Vagina (tissue), 2 donors: ENCODE results near the gene LEKR1. TPM values are rescaled to one million over a fixed set of nuclear protein-coding genes. Genes with fewer than 3 reads are reported as not detected.
"Not testable (repeated sequence)": the region's sequence is repeated elsewhere in the genome, so short reads cannot be mapped to it uniquely, and the experiment has no call there.

ENCODE experiments used
- DNase-seq, 2 donors: peaks; one replicate each; pipeline ENCODE4 v3.0.0-alpha.2; 2017; ENCODE audit errors: extremely low spot score in 2 of 2
- H3K27ac ChIP-seq: fragments of 200-600 bp; sonication (generic); one replicate; pipeline ENCODE4 v1.5.1; 2019
- H3K27me3 ChIP-seq: fragments of 200-600 bp; sonication (generic); one replicate; pipeline ENCODE4 v1.5.1; 2019
- H3K36me3 ChIP-seq, 2 donors: fragments of 200-600 bp; sonication (generic); one replicate each; pipeline ENCODE4 v1.5.1; 2017 to 2019
- H3K4me1 ChIP-seq: fragments of 200-600 bp; sonication (generic); one replicate; pipeline ENCODE4 v1.5.1; 2019
- H3K4me3 ChIP-seq, 2 donors: fragments of 200-600 bp; sonication (generic); 1 replicate in 1 of 2; 2 replicates in 1 of 2; pipeline ENCODE4 v1.5.1; 2016 to 2019
- H3K9me3 ChIP-seq: fragments of 200-600 bp; sonication (generic); one replicate; pipeline ENCODE4 v1.5.1; 2019
- POLR2A ChIP-seq, 2 donors: fragments of 450-650 bp; IDR thresholded peaks; one replicate each; pipeline ENCODE4 v1.6.1; 2017; ENCODE audit warnings: antibody characterized with exemption in 2 of 2, mild to moderate bottlenecking in 2 of 2, moderate library complexity in 2 of 2
- POLR2AphosphoS5 ChIP-seq, 2 donors: sonication (generic); formaldehyde crosslinking; IDR thresholded peaks; one replicate each; pipeline ENCODE4 v1.9.0; 2017; ENCODE audit warnings: antibody characterized with exemption in 2 of 2, mild to moderate bottlenecking in 2 of 2, low read depth in 1 of 2; ENCODE audit not compliant: insufficient read depth in 1 of 2
- intact Hi-C: fragments of 100-400 bp; cut with DNase I; formaldehyde crosslinking; loops from one replicate; pipeline ENCODE4 v1.15.1; 2023
- total RNA-seq: library from RNA; depleted of rRNA; stranded (reverse); fragments of >200 nt; gene quantifications from one replicate; pipeline ENCODE4 v1.2.3, GENCODE V29; 2016
- TF ChIP-seq, protein P1 (sequence below), 3 experiments: fragments of 450-650 bp in 2 of 3; fragments of 200-600 bp in 1 of 3; sonication (generic) in 1 of 3; IDR thresholded peaks; one replicate each; pipeline ENCODE4 v1.5.1; 2017 to 2019; ENCODE audit warnings: antibody characterized with exemption in 3 of 3, mild to moderate bottlenecking in 2 of 3, moderate library complexity in 2 of 3

The LEKR1 gene
- total RNA-seq, 1 donor from 2014 or later: not detected

DNA sequence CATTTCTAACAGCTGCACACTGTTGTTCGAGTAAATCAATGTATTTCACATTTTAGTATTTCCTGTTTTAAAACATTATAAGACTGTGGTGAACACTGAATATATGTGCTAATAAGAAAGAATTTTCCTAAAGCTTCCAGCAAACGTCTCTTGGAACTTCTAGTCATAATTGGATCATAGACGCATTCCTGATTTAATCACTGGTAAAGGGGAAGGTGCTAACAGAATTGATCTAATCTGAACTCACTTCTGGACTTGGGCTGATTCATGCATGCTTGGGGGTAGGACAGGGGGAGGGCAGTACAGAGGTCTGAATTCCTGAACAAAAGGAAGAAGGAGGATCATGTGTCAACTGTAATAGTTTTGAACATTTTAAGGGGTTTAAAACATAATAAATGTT is 7.3 kb upstream of the LEKR1 start:
- TF ChIP-seq, protein P1, sequence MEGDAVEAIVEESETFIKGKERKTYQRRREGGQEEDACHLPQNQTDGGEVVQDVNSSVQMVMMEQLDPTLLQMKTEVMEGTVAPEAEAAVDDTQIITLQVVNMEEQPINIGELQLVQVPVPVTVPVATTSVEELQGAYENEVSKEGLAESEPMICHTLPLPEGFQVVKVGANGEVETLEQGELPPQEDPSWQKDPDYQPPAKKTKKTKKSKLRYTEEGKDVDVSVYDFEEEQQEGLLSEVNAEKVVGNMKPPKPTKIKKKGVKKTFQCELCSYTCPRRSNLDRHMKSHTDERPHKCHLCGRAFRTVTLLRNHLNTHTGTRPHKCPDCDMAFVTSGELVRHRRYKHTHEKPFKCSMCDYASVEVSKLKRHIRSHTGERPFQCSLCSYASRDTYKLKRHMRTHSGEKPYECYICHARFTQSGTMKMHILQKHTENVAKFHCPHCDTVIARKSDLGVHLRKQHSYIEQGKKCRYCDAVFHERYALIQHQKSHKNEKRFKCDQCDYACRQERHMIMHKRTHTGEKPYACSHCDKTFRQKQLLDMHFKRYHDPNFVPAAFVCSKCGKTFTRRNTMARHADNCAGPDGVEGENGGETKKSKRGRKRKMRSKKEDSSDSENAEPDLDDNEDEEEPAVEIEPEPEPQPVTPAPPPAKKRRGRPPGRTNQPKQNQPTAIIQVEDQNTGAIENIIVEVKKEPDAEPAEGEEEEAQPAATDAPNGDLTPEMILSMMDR (IDR thresholded peaks at IDR 0.05): no peak
- TF ChIP-seq POLR2AphosphoS5 (IDR thresholded peaks at IDR 0.05; ENCODE audit: insufficient read depth in 1 of 2, low read depth in 1 of 2): no peak
- no peaks in the 10 kb centered on the region for H3K36me3 ChIP-seq
- no peaks in the 10 kb centered on the region for H3K9me3 ChIP-seq
- no peaks in the 10 kb centered on the region for H3K27me3 ChIP-seq
- no peak overlapping the region for H3K27ac ChIP-seq
- H3K4me3 ChIP-seq: no peak overlapping the region
- peaks cover 12% of the 10 kb centered on the region for H3K4me1 ChIP-seq
- no peak for DNase-seq
- intact Hi-C loops: no loop called here

DNA sequence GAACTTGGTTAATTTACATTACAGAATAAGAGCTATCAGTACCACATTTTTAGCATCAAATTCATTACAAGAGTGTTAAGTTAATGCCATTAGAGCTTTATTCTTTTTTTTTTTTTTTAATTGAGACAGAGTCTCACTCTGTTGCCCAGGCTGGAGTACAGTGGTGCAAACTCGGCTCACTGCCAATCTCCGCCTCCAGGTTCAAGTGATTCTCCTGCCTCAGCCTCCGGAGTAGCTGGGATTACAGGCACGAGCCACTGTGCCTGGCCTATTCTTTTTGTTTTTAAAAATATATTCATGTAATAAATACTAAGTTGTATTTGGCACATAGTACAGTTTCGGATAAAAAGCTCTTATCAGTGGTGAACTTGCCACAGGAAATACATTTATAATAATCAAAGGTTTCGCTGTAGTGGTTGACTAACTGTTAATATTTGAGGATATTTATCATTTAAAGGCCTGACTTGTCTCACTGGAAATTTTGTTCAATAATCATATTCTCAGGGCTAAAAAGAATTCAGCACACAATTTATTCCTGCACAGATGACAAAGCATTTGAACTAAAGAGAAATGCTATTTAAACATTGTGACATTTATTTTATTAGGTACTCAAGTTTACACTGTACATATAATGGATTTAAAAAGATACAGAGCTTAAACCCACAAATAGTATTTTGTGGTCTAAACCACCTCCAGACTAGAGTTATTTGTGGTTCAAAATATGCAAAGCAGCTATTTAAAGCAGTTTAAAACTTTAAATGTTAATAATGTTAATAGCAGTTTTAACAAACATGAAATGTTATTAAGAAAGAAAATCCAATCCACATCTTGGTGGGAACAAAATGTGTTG is 6.1 kb upstream of the LEKR1 start:
- H3K4me3 ChIP-seq: no peak overlapping the region
- H3K27me3 ChIP-seq: no peaks in the 10 kb centered on the region
- DNase-seq: no peak
- no peak for TF ChIP-seq POLR2AphosphoS5 (IDR thresholded peaks at IDR 0.05; ENCODE audit: insufficient read depth in 1 of 2, low read depth in 1 of 2)
- H3K9me3 ChIP-seq: no peaks in the 10 kb centered on the region
- no peak overlapping the region for H3K27ac ChIP-seq
- no peaks in the 10 kb centered on the region for H3K36me3 ChIP-seq
- H3K4me1 ChIP-seq: peaks cover 12% of the 10 kb centered on the region
- intact Hi-C loops: loop anchor here (10.0 kb wide), 2 partner anchors 145 to 315 kb away; partner anchors contain the start of gene TIPARP

DNA sequence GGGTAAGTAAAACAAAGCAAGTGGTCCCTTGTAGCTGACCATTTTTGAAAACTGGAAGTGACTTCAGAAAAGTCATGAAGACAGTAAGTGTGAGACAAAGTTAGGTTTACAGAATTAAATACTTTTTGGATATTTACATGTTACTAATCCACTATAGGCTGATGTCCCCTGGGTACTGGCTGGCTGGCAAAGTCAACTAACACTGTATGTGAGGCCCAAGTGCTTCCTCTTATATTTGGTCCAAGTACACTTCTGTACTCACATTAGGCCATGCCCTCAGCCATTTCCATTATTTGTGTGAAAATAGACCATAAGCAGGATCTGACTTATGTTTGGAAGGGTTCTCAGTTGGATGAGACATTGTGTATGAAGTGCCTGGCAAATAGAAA is 5.5 kb upstream of the LEKR1 start:
- DNase-seq: no peak
- TF ChIP-seq POLR2AphosphoS5 (IDR thresholded peaks at IDR 0.05; ENCODE audit: insufficient read depth in 1 of 2, low read depth in 1 of 2) (no peak), POLR2A (IDR thresholded peaks at IDR 0.05) (no peak)
- TF ChIP-seq, protein P1 (IDR thresholded peaks at IDR 0.05): no peak
- intact Hi-C loops: loop anchor here (10.0 kb wide), 2 partner anchors 146 to 314 kb away; partner anchors contain the start of gene TIPARP
- Histone ChIP-seq H3K27ac (no peak overlapping the region), H3K9me3 (no peaks in the 10 kb centered on the region), H3K4me3 (no peak overlapping the region), H3K36me3 (no peaks in the 10 kb centered on the region), H3K27me3 (no peaks in the 10 kb centered on the region), H3K4me1 (peaks cover 12% of the 10 kb centered on the region)

DNA sequence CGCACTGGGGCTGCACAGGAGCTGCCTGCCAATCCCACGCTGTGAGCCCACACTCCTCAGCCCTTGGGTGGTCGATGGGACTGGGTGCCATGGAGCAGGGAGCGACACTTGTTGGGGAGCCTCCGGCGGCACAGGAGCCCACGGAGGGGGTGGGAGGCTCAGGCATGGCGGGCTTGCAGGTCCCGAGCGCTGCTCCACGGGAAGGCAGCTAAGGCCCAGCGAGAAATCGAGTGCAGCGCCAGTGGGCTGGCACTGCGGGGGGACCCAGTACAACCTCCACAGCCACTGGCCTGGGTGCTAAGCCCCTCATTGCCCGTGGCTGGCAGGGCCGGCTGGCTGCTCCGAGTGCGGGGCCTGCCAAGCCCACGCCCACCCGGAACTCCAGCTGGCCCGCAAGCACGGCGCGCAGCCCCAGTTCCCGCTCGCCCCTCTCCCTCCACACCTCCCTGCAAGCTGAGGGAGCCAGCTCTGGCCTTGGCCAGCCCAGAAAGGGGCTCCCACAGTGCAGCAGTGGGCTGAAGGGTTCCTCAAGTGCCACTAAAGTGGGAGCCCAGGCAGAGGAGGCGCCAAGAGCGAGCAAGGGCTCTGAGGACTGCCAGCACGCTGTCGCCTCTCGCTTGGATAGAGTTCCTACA is 3.4 kb upstream of the LEKR1 start:
- not testable (repeated sequence) for DNase-seq, H3K27ac ChIP-seq, H3K27me3 ChIP-seq, H3K9me3 ChIP-seq, H3K36me3 ChIP-seq, H3K4me3 ChIP-seq
- intact Hi-C loops: loop anchor here (10.0 kb wide), 2 partner anchors 148 to 312 kb away; partner anchors contain the start of gene TIPARP
- peaks cover 14% of the 10 kb centered on the region for H3K4me1 ChIP-seq

DNA sequence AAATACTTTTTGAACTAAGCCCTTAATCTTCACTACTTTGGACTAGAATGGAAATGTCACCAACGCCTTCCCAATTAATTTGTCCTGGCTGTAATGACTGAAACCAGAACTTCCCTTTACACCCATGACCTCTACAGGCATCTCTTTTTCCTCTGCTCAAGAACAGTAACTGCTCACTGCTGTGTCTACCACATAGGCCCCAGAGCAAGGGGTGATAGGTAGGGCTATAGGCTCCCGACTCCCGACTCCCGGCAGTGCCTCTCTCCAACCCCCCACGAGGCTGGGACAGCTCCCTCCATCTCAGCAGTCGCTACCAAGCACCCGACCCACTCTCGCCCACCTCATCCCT is 384 bp upstream of the LEKR1 start:
- peak overlapping the region; percentile 88 for H3K27ac ChIP-seq
- no peaks in the 10 kb centered on the region for H3K9me3 ChIP-seq
- no peaks in the 10 kb centered on the region for H3K36me3 ChIP-seq
- H3K27me3 ChIP-seq: no peaks in the 10 kb centered on the region
- no peak for DNase-seq
- peak overlapping the region; percentile 65 to 75 for H3K4me3 ChIP-seq
- intact Hi-C loops: loop anchor here (10.0 kb wide), 2 partner anchors 151 to 309 kb away; partner anchors contain the start of gene TIPARP
- peaks cover 6% of the 10 kb centered on the region for H3K4me1 ChIP-seq
- no peak for TF ChIP-seq POLR2AphosphoS5 (IDR thresholded peaks at IDR 0.05; ENCODE audit: insufficient read depth in 1 of 2, low read depth in 1 of 2)
- TF ChIP-seq, protein P1 (IDR thresholded peaks at IDR 0.05): no peak
- no peak for TF ChIP-seq POLR2A (IDR thresholded peaks at IDR 0.05)
